Forelimb muscle (tissue), 1 donor: ENCODE results near the gene PRKCA. TPM values are rescaled to one million over a fixed set of nuclear protein-coding genes. Genes with fewer than 3 reads are reported as not detected.

Experiments used
- polyA plus RNA-seq: library from polyadenylated mRNA; unstranded; fragments of 120-200 nt; gene quantifications from one replicate; pipeline ENCODE4 v1.2.1, GENCODE V29; 2013; ENCODE audit not compliant: insufficient read length

Gene PRKCA
- polyA plus RNA-seq, 1 donor: 2.4 TPM

Other genes starting within 250 kb of the PRKCA start
- 16.9 TPM for gene CEP112, start 110.5 kb upstream of the PRKCA start, polyA plus RNA-seq
- not detected for gene APOH, start 73.2 kb upstream of the PRKCA start, polyA plus RNA-seq